ENCODE results near the gene PALD1. TPM values are rescaled to one million over a fixed set of nuclear protein-coding genes. Genes with fewer than 3 reads are reported as not detected.

PALD1 gene
- total and polyA plus RNA-seq, 9 of the 15 experiments (the other 6 are each of a cell fraction or from before 2014, with no cell fraction given), result 0.03 to 0.29 (median 0.09) TPM; not detected in 2

- Histone ChIP-seq H3K27ac (ENCODE audit: extremely low read depth, low read depth, low read length) (no peak overlapping the region), H2AFZ (ENCODE audit: low read depth, low read length) (no peak overlapping the region), H4K20me1 (replicated peaks; ENCODE audit: control insufficient read depth, insufficient read depth, low read length) (peaks cover 36% of the 10 kb centered on the region), H3K9ac (ENCODE audit: insufficient read depth in 1 of 2, low read depth in 2 of 2, low read length in 2 of 2) (no peak overlapping the region), H3K79me2 (ENCODE audit: control insufficient read depth, insufficient read depth, low read length) (no peaks in the 10 kb centered on the region), H3K9me3 (replicated peaks; ENCODE audit: control insufficient read depth, insufficient read depth, low read depth, low read length) (no peaks in the 10 kb centered on the region), H3K36me3 (ENCODE audit: control insufficient read depth, insufficient read depth, low read length) (no peaks in the 10 kb centered on the region), H3K4me2 (ENCODE audit: insufficient read depth, low read length) (no peak overlapping the region), H3K9me1 (ENCODE audit: control insufficient read depth, insufficient read depth, low read length) (no peaks in the 10 kb centered on the region), H3K27me3 (ENCODE audit: control insufficient read depth in 2 of 2, insufficient read depth in 2 of 2, low read length in 2 of 2) (peaks cover 66 to 88% of the 10 kb centered on the region in 2 experiments), H3K4me1 (replicated peaks in 1 of 2; ENCODE audit: control insufficient read depth in 2 of 2, insufficient read depth in 2 of 2, low read length in 2 of 2) (peaks cover 0 to 18% of the 10 kb centered on the region in 2 experiments; a peak in 4 of 5 replicates), H3K4me3 (no peak overlapping the region)
- TF ChIP-seq STAT6 (CRISPR knock-in tag; IDR thresholded peaks at IDR 0.05) (no peak), BCLAF1 (IDR thresholded peaks at IDR 0.05; ENCODE audit: borderline replicate concordance in 1 of 2, control insufficient read depth in 1 of 2, low read depth in 2 of 2, low read length in 1 of 2) (no peak), ZKSCAN1 (IDR thresholded peaks at IDR 0.05; ENCODE audit: low read depth, low read length) (no peak), POU5F1 (IDR thresholded peaks at IDR 0.05; ENCODE audit: borderline replicate concordance, low read depth, low read length, partially characterized antibody) (no peak), HMG20A (CRISPR knock-in tag; conservative IDR thresholded peaks at IDR 0.05) (no peak), PYGO2 (tag; IDR thresholded peaks at IDR 0.05) (no peak), ZNF830 (CRISPR knock-in tag; IDR thresholded peaks at IDR 0.05) (no peak), HDAC6 (IDR thresholded peaks at IDR 0.05; ENCODE audit: low read depth, low read length) (no peak), TAF7 (tag; IDR thresholded peaks at IDR 0.05) (no peak), ELK1 (CRISPR knock-in tag; IDR thresholded peaks at IDR 0.05) (no peak)
- intact Hi-C loops (cut with micrococcal nuclease), result loop anchor here (5.0 kb wide), 1 partner anchor 48 kb away; no protein-coding TSS in a partner anchor
- in situ Hi-C loops (cut with MboI), result no loop called here
- ATAC-seq (no peak), DNase-seq (ENCODE audit: extremely low read depth in 1 of 4, low spot score in 3 of 4) (no peak), FAIRE-seq (no peak)
- no TSS peak for BruUV-seq (replicated peaks)
- WGBS (ENCODE audit: insufficient coverage, low coverage, missing lambda C conversion rate), result 2% methylated on average over 8 of the region's 8 CpGs
- ChIA-PET CTCF (ENCODE audit: low intra/inter-chr PET ratio) (no interaction called here), POLR2A (no interaction called here)
Measured at GRCh38 chr10:70479626-70480238, 1.2 kb downstream of the PALD1 start.
